NCI-H2107 treated with DMSO at 0.1 percent for 48 hours (cell line): ENCODE results near the gene LGR6.
A peak's percentile ranks its signal among the peaks of the same experiment; 100 is the strongest.

ENCODE experiments used
- DNase-seq: peaks from one replicate; lab custom pipeline; 2025; ENCODE audit not compliant: unreplicated experiment; lab: John Stamatoyannopoulos, UW

Gene LGR6

GRCh38 chr1:202217951-202218350 is 24.4 kb downstream of the LGR6 start:
- DNase-seq, result no peak

- DNase-seq, result no peak
Measured at GRCh38 chr1:202220733-202221132, 27.1 kb downstream of the LGR6 start.

- DNase-seq, result peak; percentile 55
Measured at GRCh38 chr1:202221911-202222909, 28.6 kb downstream of the LGR6 start.

- DNase-seq, result no peak
Measured at GRCh38 chr1:202223121-202223860, 29.7 kb downstream of the LGR6 start.

- no peak for DNase-seq
Measured at GRCh38 chr1:202224453-202224852, 30.9 kb downstream of the LGR6 start.

- DNase-seq, result no peak
Measured at GRCh38 chr1:202225131-202225530, 31.5 kb downstream of the LGR6 start.

GRCh38 chr1:202227053-202227672 is 33.6 kb downstream of the LGR6 start:
- DNase-seq, result no peak

GRCh38 chr1:202227997-202228401 is 34.4 kb downstream of the LGR6 start:
- DNase-seq, result no peak

- DNase-seq, result no peak
Measured at GRCh38 chr1:202228484-202229122, 35.0 kb downstream of the LGR6 start.

- no peak for DNase-seq
Measured at GRCh38 chr1:202229376-202229775, 35.8 kb downstream of the LGR6 start.

- DNase-seq, result no peak
Measured at GRCh38 chr1:202230061-202230938, 36.7 kb downstream of the LGR6 start.

- no peak for DNase-seq
Measured at GRCh38 chr1:202230939-202231645, 37.5 kb downstream of the LGR6 start.

- DNase-seq, result no peak
Measured at GRCh38 chr1:202233171-202233570, 39.6 kb downstream of the LGR6 start.

GRCh38 chr1:202233804-202234203 is 40.2 kb downstream of the LGR6 start:
- DNase-seq, result no peak

- no peak for DNase-seq
Measured at GRCh38 chr1:202234331-202235002, 40.9 kb downstream of the LGR6 start.

- DNase-seq, result no peak
Measured at GRCh38 chr1:202235003-202235660, 41.5 kb downstream of the LGR6 start.

GRCh38 chr1:202235856-202236837 is 42.5 kb downstream of the LGR6 start:
- DNase-seq, result peak; percentile 89
